Measurements from ENCODE around the gene RBM33. TPM values are rescaled to one million over a fixed set of nuclear protein-coding genes. Genes with fewer than 3 reads are reported as not detected.

RBM33 gene
- total and polyA plus RNA-seq, 2 experiments from 2014 or later = 10.5 to 36.0 TPM

GRCh38 chr7:155761162-155761561 lies 116.7 kb downstream of the RBM33 start:
- no peaks in the 10 kb centered on the region for H3K9me3 ChIP-seq (ENCODE audit: low read depth)
- 98% methylated on average over 5 of the region's 5 CpGs for WGBS, 2 experiments (ENCODE audit: low coverage in 1 of 2, low lambda C conversion rate in 2 of 2, missing lambda C conversion rate in 2 of 2)
- in situ Hi-C loops (cut with MboI) = loop anchor here (25.0 kb wide), 1 partner anchor 849 kb away; no protein-coding TSS in a partner anchor
- H3K9ac ChIP-seq = no peak overlapping the region
- H3K4me1 ChIP-seq (ENCODE audit: insufficient read depth) = no peaks in the 10 kb centered on the region
- no peak overlapping the region for H2AFZ ChIP-seq
- H4K20me1 ChIP-seq (ENCODE audit: insufficient read depth) = peaks cover 8% of the 10 kb centered on the region; the same call in 1 of the 2 replicates
- H3K27me3 ChIP-seq (replicated peaks; ENCODE audit: insufficient read depth) = no peaks in the 10 kb centered on the region
- H3K4me2 ChIP-seq (ENCODE audit: unreplicated experiment) = no peak overlapping the region
- no peak overlapping the region for H3K27ac ChIP-seq
- peaks cover 24% of the 10 kb centered on the region; the same call in 1 of the 2 replicates for H3K36me3 ChIP-seq (ENCODE audit: low read depth)
- peaks cover 84% of the 10 kb centered on the region for H3K79me2 ChIP-seq (ENCODE audit: insufficient read depth)
- no peak overlapping the region for H3K4me3 ChIP-seq
- no peaks in the 10 kb centered on the region; the same call in 1 of the 2 replicates for H3F3A ChIP-seq (ENCODE audit: insufficient read depth)
- TF ChIP-seq EZH2 (IDR thresholded peaks at IDR 0.05; ENCODE audit: insufficient read depth, poor library complexity, severe bottlenecking) (no peak), EZH2phosphoT487 (IDR thresholded peaks at IDR 0.05; ENCODE audit: insufficient read depth, low read depth) (no peak)
- DNase-seq = no peak
- no peaks in the 10 kb centered on the region for H3K9me2 ChIP-seq (ENCODE audit: insufficient read depth)

- Histone ChIP-seq H3K4me1 (ENCODE audit: insufficient read depth) (no peaks in the 10 kb centered on the region), H3K4me2 (ENCODE audit: unreplicated experiment) (no peak overlapping the region), H4K20me1 (ENCODE audit: insufficient read depth) (peaks cover 3% of the 10 kb centered on the region; the same call in 1 of the 2 replicates), H2AFZ (no peak overlapping the region), H3F3A (ENCODE audit: insufficient read depth) (no peaks in the 10 kb centered on the region), H3K9ac (no peak overlapping the region), H3K4me3 (no peak overlapping the region), H3K9me2 (ENCODE audit: insufficient read depth) (no peaks in the 10 kb centered on the region), H3K79me2 (ENCODE audit: insufficient read depth) (peaks cover 79% of the 10 kb centered on the region), H3K27me3 (replicated peaks; ENCODE audit: insufficient read depth) (no peaks in the 10 kb centered on the region), H3K9me3 (ENCODE audit: low read depth) (no peaks in the 10 kb centered on the region), H3K36me3 (ENCODE audit: low read depth) (peaks cover 26% of the 10 kb centered on the region; the same call in 1 of the 2 replicates), H3K27ac (no peak overlapping the region)
- in situ Hi-C loops (cut with MboI) = loop anchor here (25.0 kb wide), 1 partner anchor 850 kb away; no protein-coding TSS in a partner anchor
- no peak for DNase-seq
- WGBS, 2 experiments (ENCODE audit: low coverage in 1 of 2, low lambda C conversion rate in 2 of 2, missing lambda C conversion rate in 2 of 2) = 90 to 95% methylated on average over 4 of the region's 4 CpGs
- no peak for TF ChIP-seq EZH2 (IDR thresholded peaks at IDR 0.05; ENCODE audit: insufficient read depth, poor library complexity, severe bottlenecking)
- no peak for TF ChIP-seq EZH2phosphoT487 (IDR thresholded peaks at IDR 0.05; ENCODE audit: insufficient read depth, low read depth)
These were observed 117.6 kb downstream of the RBM33 start for GRCh38 chr7:155762036-155762435.

GRCh38 chr7:155762655-155763054 lies 118.2 kb downstream of the RBM33 start:
- no peaks in the 10 kb centered on the region for H3K9me3 ChIP-seq (ENCODE audit: low read depth)
- H2AFZ ChIP-seq = no peak overlapping the region
- H3K4me2 ChIP-seq (ENCODE audit: unreplicated experiment) = no peak overlapping the region
- peaks cover 30% of the 10 kb centered on the region for H3K36me3 ChIP-seq (ENCODE audit: low read depth)
- peaks cover 4% of the 10 kb centered on the region for H3F3A ChIP-seq (ENCODE audit: insufficient read depth)
- H3K9ac ChIP-seq = no peak overlapping the region
- no peak overlapping the region for H3K4me3 ChIP-seq
- H3K27ac ChIP-seq = no peak overlapping the region
- WGBS, 2 experiments (ENCODE audit: low coverage in 1 of 2, low lambda C conversion rate in 2 of 2, missing lambda C conversion rate in 2 of 2) = 34 to 39% methylated on average over 10 of the region's 10 CpGs
- H3K4me1 ChIP-seq (ENCODE audit: insufficient read depth) = no peaks in the 10 kb centered on the region
- H4K20me1 ChIP-seq (ENCODE audit: insufficient read depth) = peaks cover 6% of the 10 kb centered on the region; the same call in 1 of the 2 replicates
- H3K27me3 ChIP-seq (replicated peaks; ENCODE audit: insufficient read depth) = no peaks in the 10 kb centered on the region
- TF ChIP-seq EZH2 (IDR thresholded peaks at IDR 0.05; ENCODE audit: insufficient read depth, poor library complexity, severe bottlenecking) (no peak), EZH2phosphoT487 (IDR thresholded peaks at IDR 0.05; ENCODE audit: insufficient read depth, low read depth) (no peak)
- H3K9me2 ChIP-seq (ENCODE audit: insufficient read depth) = no peaks in the 10 kb centered on the region
- no peak for DNase-seq
- in situ Hi-C loops (cut with MboI) = loop anchor here (25.0 kb wide), 1 partner anchor 850 kb away; no protein-coding TSS in a partner anchor
- peaks cover 73% of the 10 kb centered on the region for H3K79me2 ChIP-seq (ENCODE audit: insufficient read depth)

- no peak overlapping the region for H2AFZ ChIP-seq
- H3K27me3 ChIP-seq (replicated peaks; ENCODE audit: insufficient read depth) = no peaks in the 10 kb centered on the region
- TF ChIP-seq EZH2phosphoT487 (IDR thresholded peaks at IDR 0.05; ENCODE audit: insufficient read depth, low read depth) (no peak), EZH2 (IDR thresholded peaks at IDR 0.05; ENCODE audit: insufficient read depth, poor library complexity, severe bottlenecking) (no peak)
- peaks cover 68% of the 10 kb centered on the region for H3K79me2 ChIP-seq (ENCODE audit: insufficient read depth)
- 88 to 90% methylated on average over 10 of the region's 10 CpGs for WGBS, 2 experiments (ENCODE audit: low coverage in 1 of 2, low lambda C conversion rate in 2 of 2, missing lambda C conversion rate in 2 of 2)
- peaks cover 9% of the 10 kb centered on the region for H3F3A ChIP-seq (ENCODE audit: insufficient read depth)
- peaks cover 6% of the 10 kb centered on the region; the same call in 1 of the 2 replicates for H4K20me1 ChIP-seq (ENCODE audit: insufficient read depth)
- no peaks in the 10 kb centered on the region for H3K4me1 ChIP-seq (ENCODE audit: insufficient read depth)
- no peak for DNase-seq
- H3K36me3 ChIP-seq (ENCODE audit: low read depth) = peaks cover 33% of the 10 kb centered on the region
- no peak overlapping the region for H3K4me2 ChIP-seq (ENCODE audit: unreplicated experiment)
- H3K9me3 ChIP-seq (ENCODE audit: low read depth) = no peaks in the 10 kb centered on the region
- no peak overlapping the region for H3K27ac ChIP-seq
- in situ Hi-C loops (cut with MboI) = loop anchor here (25.0 kb wide), 1 partner anchor 851 kb away; no protein-coding TSS in a partner anchor
- H3K9me2 ChIP-seq (ENCODE audit: insufficient read depth) = no peaks in the 10 kb centered on the region
- no peak overlapping the region for H3K9ac ChIP-seq
- H3K4me3 ChIP-seq = no peak overlapping the region
These were observed 118.7 kb downstream of the RBM33 start for GRCh38 chr7:155763122-155763521.
